CD4-positive, alpha-beta T cell treated with Interleukin-15 for 4 hours (primary cell): ENCODE data around the gene CFAP107.
"Not testable (repeated sequence)": the region's sequence is repeated elsewhere in the genome, so short reads cannot be mapped to it uniquely, and the experiment has no call there.

Experiments
- DNase-seq: peaks from one replicate; pipeline ENCODE4 v3.0.0-alpha.2; 2020; ENCODE audit warnings: low spot score

The CFAP107 gene

GRCh38 chr1:12778907-12779306 is 32.9 kb downstream of the CFAP107 start:
- no peak for DNase-seq

- DNase-seq = not testable (repeated sequence)
Measured at GRCh38 chr1:12781488-12781887, 35.5 kb downstream of the CFAP107 start.

GRCh38 chr1:12783783-12784182 is 37.8 kb downstream of the CFAP107 start:
- DNase-seq = not testable (repeated sequence)

- not testable (repeated sequence) for DNase-seq
Measured at GRCh38 chr1:12784729-12785128, 38.7 kb downstream of the CFAP107 start.

GRCh38 chr1:12791097-12791496 is 45.1 kb downstream of the CFAP107 start, which contains the start of gene PRAMEF1:
Gene PRAMEF1, plus strand, starts transcription at chr1:12791397. Its CDS starts 1,831 bp downstream, at chr1:12793228.
- not testable (repeated sequence) for DNase-seq

GRCh38 chr1:12798911-12799310 is 52.9 kb downstream of the CFAP107 start:
- no peak for DNase-seq

GRCh38 chr1:12799730-12800129 is 53.7 kb downstream of the CFAP107 start:
- no peak for DNase-seq

GRCh38 chr1:12809933-12810332 is 63.9 kb downstream of the CFAP107 start:
- DNase-seq = no peak

- DNase-seq = no peak
Measured at GRCh38 chr1:12810691-12811408, 64.8 kb downstream of the CFAP107 start.

GRCh38 chr1:12811409-12811784 is 65.4 kb downstream of the CFAP107 start:
- no peak for DNase-seq
